ENCODE data around the gene SEL1L. TPM values are rescaled to one million over a fixed set of nuclear protein-coding genes. Genes with fewer than 3 reads are reported as not detected.

SEL1L gene
- total and polyA plus RNA-seq, 2 of the 13 experiments (the other 11 are each of a cell fraction or from before 2014, with no cell fraction given) = 15.3 to 61.0 TPM

- Histone ChIP-seq H3K9me3 (ENCODE audit: low read length) (no peaks in the 10 kb centered on the region), H3K27me3 (ENCODE audit: control insufficient read depth in 1 of 2, insufficient read depth in 2 of 2, low read length in 2 of 2) (no peaks in the 10 kb centered on the region), H3K4me1 (ENCODE audit: insufficient read depth, low read length) (peaks cover 54% of the 10 kb centered on the region), H3K4me2 (ENCODE audit: low read depth, low read length) (no peak overlapping the region), H3K36me3 (replicated peaks in 1 of 2; ENCODE audit: control insufficient read depth in 1 of 2, insufficient read depth in 2 of 2, low read length in 2 of 2) (no peaks in the 10 kb centered on the region), H4K20me1 (ENCODE audit: insufficient read depth, low read length) (no peaks in the 10 kb centered on the region), H3K79me2 (ENCODE audit: insufficient read depth, low read length) (no peaks in the 10 kb centered on the region), H3K4me3 (replicated peaks in 1 of 3; ENCODE audit: insufficient read depth in 1 of 3, low read depth in 2 of 3, low read length in 3 of 3) (no peak overlapping the region), H3K9ac (ENCODE audit: insufficient read depth, low read depth, low read length) (no peak overlapping the region), H2AFZ (ENCODE audit: low read length) (no peak overlapping the region), H3K27ac (ENCODE audit: extremely low read length, insufficient read depth, low read length) (no peak overlapping the region)
- no peak for ATAC-seq
- CTCF ChIA-PET (ENCODE audit: low intra/inter-chr PET ratio, low total read pairs) = interaction anchor here (3.9 kb wide), 1 partner anchor 181 kb away, joined by 59 read pairs; no protein-coding TSS in a partner anchor
- POLR2A ChIA-PET = interaction anchor here (1.0 to 1.1 kb wide), 3 partner anchors 14 to 181 kb away, joined by 3 read pairs; no protein-coding TSS in a partner anchor
- intact Hi-C loops (cut with micrococcal nuclease; ENCODE audit: unreplicated experiment) = loop anchor here (5.0 kb wide), 1 partner anchor 233 kb away; no protein-coding TSS in a partner anchor
- no peak for FAIRE-seq
- in situ Hi-C loops (cut with HindIII; ENCODE audit: extremely low pct_ligation_motif_present, low pct_unique_long_range_greater_than_20kb) = loop anchor here (5.0 kb wide), 1 partner anchor 178 kb away; no protein-coding TSS in a partner anchor
- TF ChIP-seq, protein P1, sequence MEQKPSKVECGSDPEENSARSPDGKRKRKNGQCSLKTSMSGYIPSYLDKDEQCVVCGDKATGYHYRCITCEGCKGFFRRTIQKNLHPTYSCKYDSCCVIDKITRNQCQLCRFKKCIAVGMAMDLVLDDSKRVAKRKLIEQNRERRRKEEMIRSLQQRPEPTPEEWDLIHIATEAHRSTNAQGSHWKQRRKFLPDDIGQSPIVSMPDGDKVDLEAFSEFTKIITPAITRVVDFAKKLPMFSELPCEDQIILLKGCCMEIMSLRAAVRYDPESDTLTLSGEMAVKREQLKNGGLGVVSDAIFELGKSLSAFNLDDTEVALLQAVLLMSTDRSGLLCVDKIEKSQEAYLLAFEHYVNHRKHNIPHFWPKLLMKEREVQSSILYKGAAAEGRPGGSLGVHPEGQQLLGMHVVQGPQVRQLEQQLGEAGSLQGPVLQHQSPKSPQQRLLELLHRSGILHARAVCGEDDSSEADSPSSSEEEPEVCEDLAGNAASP (CRISPR knock-in tag; IDR thresholded peaks at IDR 0.05; ENCODE audit: borderline replicate concordance) = no peak
- TF ChIP-seq ESRRA (CRISPR knock-in tag; IDR thresholded peaks at IDR 0.05; ENCODE audit: low read depth) = no peak
- no peak for TF ChIP-seq ZNF792 (CRISPR knock-in tag; IDR thresholded peaks at IDR 0.05)
- no peak for TF ChIP-seq NFE2L2 (IDR thresholded peaks at IDR 0.05; ENCODE audit: low read length)
- no peak for TF ChIP-seq ZNF24 (IDR thresholded peaks at IDR 0.05)
- TF ChIP-seq ZBTB21 (CRISPR knock-in tag; IDR thresholded peaks at IDR 0.05) = no peak
- TF ChIP-seq ZGPAT (CRISPR knock-in tag; IDR thresholded peaks at IDR 0.05) = no peak
- TF ChIP-seq MYC (CRISPR knock-in tag; IDR thresholded peaks at IDR 0.05; ENCODE audit: borderline replicate concordance) = no peak
- TF ChIP-seq HNRNPK (IDR thresholded peaks at IDR 0.05; ENCODE audit: low read depth, low read length, poor library complexity, severe bottlenecking) = no peak
- no peak for TF ChIP-seq KDM2A (CRISPR knock-in tag; IDR thresholded peaks at IDR 0.05; ENCODE audit: borderline replicate concordance, low read depth)
- TF ChIP-seq ZNF510 (CRISPR knock-in tag; IDR thresholded peaks at IDR 0.05; ENCODE audit: low read depth) = no peak
- TF ChIP-seq, protein P2, sequence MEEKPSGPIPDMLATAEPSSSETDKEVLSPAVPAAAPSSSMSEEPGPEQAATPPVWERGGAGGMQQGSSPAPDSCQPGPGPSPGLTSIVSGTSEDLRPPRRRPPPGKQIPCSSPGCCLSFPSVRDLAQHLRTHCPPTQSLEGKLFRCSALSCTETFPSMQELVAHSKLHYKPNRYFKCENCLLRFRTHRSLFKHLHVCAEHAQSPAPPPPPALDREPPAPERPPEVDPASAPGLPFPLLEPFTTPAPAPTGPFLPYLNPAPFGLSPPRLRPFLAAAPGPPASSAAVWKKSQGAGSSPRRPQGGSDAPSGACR (CRISPR knock-in tag; IDR thresholded peaks at IDR 0.05) = no peak
- no peak for TF ChIP-seq ZNF773 (CRISPR knock-in tag; IDR thresholded peaks at IDR 0.05; ENCODE audit: borderline replicate concordance)
- TF ChIP-seq ZNF589 (CRISPR knock-in tag; conservative IDR thresholded peaks at IDR 0.05) = no peak
- TF ChIP-seq ZNF431 (CRISPR knock-in tag; IDR thresholded peaks at IDR 0.05; ENCODE audit: borderline replicate concordance, low read depth) = no peak
- TF ChIP-seq GPN1 (CRISPR knock-in tag; IDR thresholded peaks at IDR 0.05; ENCODE audit: borderline replicate concordance) = no peak
- TF ChIP-seq SRY (CRISPR knock-in tag; IDR thresholded peaks at IDR 0.05) = no peak
- TF ChIP-seq BATF2 (CRISPR knock-in tag; IDR thresholded peaks at IDR 0.05) = no peak
- no peak for TF ChIP-seq RORA (CRISPR knock-in tag; IDR thresholded peaks at IDR 0.05)
- DNase-seq (ENCODE audit: low spot score) = no peak
- BruUV-seq (replicated peaks) = no TSS peak
- WGBS (ENCODE audit: low lambda C conversion rate) = 77% methylated on average over 5 of the region's 10 CpGs
These were observed 83.5 kb downstream of the SEL1L start for GRCh38 chr14:81450100-81450531.
